Stomach (tissue), 9 donors: ENCODE data around the gene HSPA1A. TPM values are rescaled to one million over a fixed set of nuclear protein-coding genes. Genes with fewer than 3 reads are reported as not detected.

Source experiments
- DNase-seq, 2 donors: peaks; one replicate each; pipeline versions ENCODE4 v3.0.0 to v3.0.0-alpha.2; 2013 to 2019
- H3K27ac ChIP-seq, 5 donors: fragments of 200-600 bp in 4 of 5; sonication (generic) in 4 of 5; one replicate each; pipeline ENCODE4 v1.5.1; 2013 to 2019; ENCODE audit warnings: mild to moderate bottlenecking in 1 of 5, moderate library complexity in 1 of 5
- H3K27me3 ChIP-seq, 3 donors: fragments of 200-600 bp; sonication (generic); one replicate each; pipeline ENCODE4 v1.5.1; 2017 to 2019; ENCODE audit warnings: mixed run types in 1 of 3
- H3K36me3 ChIP-seq, 4 donors: fragments of 200-600 bp; sonication (generic); 1 replicate in 3 of 4; 2 replicates in 1 of 4; pipeline ENCODE4 v1.5.1; 2016 to 2019
- H3K4me1 ChIP-seq, 4 donors: fragments of 200-600 bp; sonication (generic); one replicate each; pipeline ENCODE4 v1.5.1; 2016 to 2019
- H3K4me3 ChIP-seq, 4 donors: fragments of 200-600 bp; sonication (generic) in 3 of 4; one replicate each; pipeline ENCODE4 v1.5.1; 2016 to 2019; ENCODE audit warnings: mild to moderate bottlenecking in 1 of 4
- H3K9me3 ChIP-seq, 4 donors: fragments of 200-600 bp; sonication (generic); one replicate each; pipeline ENCODE4 v1.5.1; 2016 to 2019
- EP300 ChIP-seq: sonication (generic); formaldehyde crosslinking; IDR thresholded peaks from one replicate; pipeline ENCODE4 v1.6.1; 2017; ENCODE audit warnings: antibody characterized with exemption
- POLR2A ChIP-seq, 4 donors: fragments of 450-650 bp; IDR thresholded peaks; one replicate each; pipeline ENCODE4 v1.6.1; 2016; ENCODE audit warnings: antibody characterized with exemption in 4 of 4, control low read depth in 2 of 4, mild to moderate bottlenecking in 1 of 4, moderate library complexity in 1 of 4
- POLR2AphosphoS5 ChIP-seq, 3 donors: sonication (generic); formaldehyde crosslinking; IDR thresholded peaks; one replicate each; pipeline ENCODE4 v1.6.1; 2016; ENCODE audit warnings: antibody characterized with exemption in 3 of 3
- WGBS, 5 donors: extraction: QIAGEN DNeasy Blood & Tissue Kit in 3 of 5; methylation state at CpG; one replicate each; pipeline versions ENCODE4 v1.1.5 to v1.1.7; 2013 to 2018; 5-methylcytosine and 5-hydroxymethylcytosine counted together
- intact Hi-C: fragments of 100-400 bp; cut with DNase I; formaldehyde crosslinking; loops from one replicate; pipeline ENCODE4 v1.15.1; 2023; ENCODE audit warnings: low total_unique reads
- polyA plus RNA-seq, 3 donors: library from polyadenylated mRNA; stranded (reverse); fragments of 200-250 nt; gene quantifications; one replicate each; pipeline ENCODE4 v1.2.3, GENCODE V29; 2013
- total RNA-seq, 5 donors: library from RNA; depleted of rRNA; stranded (reverse); fragments of >200 nt; gene quantifications; one replicate each; pipeline versions ENCODE4 v1.1.0 to v1.2.3, GENCODE V29; 2014 to 2016
- TF ChIP-seq, protein P1 (sequence below), 7 experiments: fragments of 450-650 bp in 4 of 7; fragments of 200-600 bp in 3 of 7; sonication (generic) in 3 of 7; IDR thresholded peaks; one replicate each; pipeline ENCODE4 v1.5.1; 2016 to 2019; ENCODE audit warnings: antibody characterized with exemption in 7 of 7, control low read depth in 2 of 7, mild to moderate bottlenecking in 1 of 7
- donor health status: healthy with polysubstance abuse.
- donor health status: Bipolar disorder and iron deficiency.
- donor health status: healthy.

The HSPA1A gene
- total and polyA plus RNA-seq, 8 donors, result 51.1 to 124 (median 89.5) TPM

DNA sequence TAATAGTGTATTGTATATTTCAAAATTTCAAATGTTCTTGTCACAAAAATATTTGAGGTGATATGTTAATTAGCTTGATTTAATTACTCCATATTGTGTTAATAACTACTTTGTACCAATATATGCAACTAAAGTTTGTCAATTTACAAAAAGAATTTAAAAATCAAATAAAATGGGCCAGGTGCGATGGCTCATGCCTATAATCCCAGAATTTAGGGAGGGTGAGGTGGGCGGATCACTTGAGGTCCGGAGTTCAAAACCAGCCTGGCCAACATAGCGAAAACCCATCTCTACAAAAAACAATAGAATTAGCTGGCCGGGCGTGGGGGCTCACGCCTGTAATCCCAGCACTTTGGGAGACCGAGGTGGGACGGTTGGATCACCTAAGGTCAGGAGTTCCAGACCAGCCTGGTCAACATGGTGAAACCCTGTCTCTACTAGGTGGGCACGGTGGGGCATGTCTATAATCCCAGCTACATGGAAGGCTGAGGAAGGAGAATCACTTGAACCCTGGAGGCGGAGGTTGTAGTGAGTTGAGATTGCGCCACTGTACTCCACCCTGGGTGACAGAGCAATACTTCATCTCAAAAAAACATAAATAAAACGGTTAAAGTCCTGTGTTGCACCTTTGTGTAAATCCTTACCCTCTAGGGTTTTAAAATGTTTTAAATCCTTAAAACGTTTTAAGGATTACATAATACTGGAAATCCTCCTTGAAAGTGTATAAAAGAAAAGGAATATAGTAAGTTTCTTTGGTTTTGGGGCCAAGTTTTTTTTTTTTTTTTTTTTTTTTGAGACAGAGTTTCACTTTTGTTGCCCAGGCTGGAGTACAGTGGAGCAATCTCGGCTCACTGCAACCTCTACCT is 16.2 kb downstream of the HSPA1A start:
- Histone ChIP-seq H3K27ac (peak overlapping the region; percentile 8 to 97 (median 96)), H3K27me3 (no peaks in the 10 kb centered on the region), H3K4me1 (peaks cover 29 to 53% (median 47%) of the 10 kb centered on the region in 4 donors), H3K9me3 (no peaks in the 10 kb centered on the region), H3K36me3 (peaks cover 0 to 3% (median under 1%) of the 10 kb centered on the region in 4 donors), H3K4me3 (peak overlapping the region; percentile 59 to 76 (median 66))
- 68 to 76% (median 71%) methylated on average over 15 of the region's 15 CpGs for WGBS, 5 donors
- intact Hi-C loops, result no loop called here
- no peak for TF ChIP-seq EP300
- TF ChIP-seq POLR2A (IDR thresholded peaks at IDR 0.05), result no peak
- TF ChIP-seq POLR2AphosphoS5 (IDR thresholded peaks at IDR 0.05), result peak in 1 of 3 donors; percentile 11
- TF ChIP-seq, protein P1, sequence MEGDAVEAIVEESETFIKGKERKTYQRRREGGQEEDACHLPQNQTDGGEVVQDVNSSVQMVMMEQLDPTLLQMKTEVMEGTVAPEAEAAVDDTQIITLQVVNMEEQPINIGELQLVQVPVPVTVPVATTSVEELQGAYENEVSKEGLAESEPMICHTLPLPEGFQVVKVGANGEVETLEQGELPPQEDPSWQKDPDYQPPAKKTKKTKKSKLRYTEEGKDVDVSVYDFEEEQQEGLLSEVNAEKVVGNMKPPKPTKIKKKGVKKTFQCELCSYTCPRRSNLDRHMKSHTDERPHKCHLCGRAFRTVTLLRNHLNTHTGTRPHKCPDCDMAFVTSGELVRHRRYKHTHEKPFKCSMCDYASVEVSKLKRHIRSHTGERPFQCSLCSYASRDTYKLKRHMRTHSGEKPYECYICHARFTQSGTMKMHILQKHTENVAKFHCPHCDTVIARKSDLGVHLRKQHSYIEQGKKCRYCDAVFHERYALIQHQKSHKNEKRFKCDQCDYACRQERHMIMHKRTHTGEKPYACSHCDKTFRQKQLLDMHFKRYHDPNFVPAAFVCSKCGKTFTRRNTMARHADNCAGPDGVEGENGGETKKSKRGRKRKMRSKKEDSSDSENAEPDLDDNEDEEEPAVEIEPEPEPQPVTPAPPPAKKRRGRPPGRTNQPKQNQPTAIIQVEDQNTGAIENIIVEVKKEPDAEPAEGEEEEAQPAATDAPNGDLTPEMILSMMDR (IDR thresholded peaks at IDR 0.05), result no peak
- DNase-seq, result no peak

DNA sequence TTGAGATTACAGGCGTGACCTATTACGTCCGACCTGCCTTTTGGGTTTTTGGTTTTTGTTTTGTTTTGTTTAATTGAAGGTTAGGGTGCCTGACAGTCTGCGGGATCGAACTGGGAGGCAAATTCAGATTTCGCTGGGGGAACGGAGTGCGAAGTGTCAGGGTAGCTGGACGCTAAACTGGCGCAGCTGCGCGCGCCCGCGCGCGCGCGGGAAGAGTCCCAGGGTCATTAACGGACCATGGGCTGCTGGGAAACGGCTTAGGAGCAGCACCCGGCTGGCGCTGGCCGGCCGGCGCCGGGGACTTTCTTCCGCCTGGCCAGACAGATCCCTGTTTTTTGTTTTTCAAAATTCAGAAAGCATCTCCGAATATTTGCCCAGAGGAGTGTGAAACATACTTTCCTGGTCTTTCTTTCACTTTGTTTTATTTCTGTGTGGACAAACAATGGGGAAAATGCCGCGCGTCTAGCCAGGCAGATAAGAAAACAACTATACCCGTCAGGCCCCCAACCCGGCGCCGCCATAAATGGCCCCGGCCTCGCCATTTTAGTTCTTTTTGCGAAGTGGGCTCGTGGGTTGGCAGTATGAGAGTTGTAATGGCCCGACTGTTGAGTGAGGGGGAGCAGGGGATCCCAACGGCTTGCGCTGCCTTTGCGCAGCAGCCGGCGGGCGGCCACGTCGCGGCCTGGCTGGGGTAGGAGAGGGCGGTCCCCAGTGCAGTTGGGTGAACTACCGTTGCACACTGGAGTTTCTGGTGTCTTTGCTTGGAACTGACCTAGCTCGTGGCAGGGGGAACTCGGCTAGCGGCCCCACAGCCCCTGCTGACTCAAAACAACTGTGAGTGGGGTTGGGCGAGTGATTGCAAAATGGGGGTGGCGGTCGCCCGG is 19.3 kb downstream of the HSPA1A start:
- intact Hi-C loops, result no loop called here
- no peaks in the 10 kb centered on the region for H3K9me3 ChIP-seq
- TF ChIP-seq, protein P1 (IDR thresholded peaks at IDR 0.05), result no peak
- TF ChIP-seq EP300 (no peak), POLR2AphosphoS5 (IDR thresholded peaks at IDR 0.05) (peak in 2 of 3 donors; percentile 53 to 84), POLR2A (IDR thresholded peaks at IDR 0.05) (peak in 1 of 4 donors; percentile 31)
- H3K4me1 ChIP-seq, result peaks cover 46 to 79% (median 71%) of the 10 kb centered on the region in 4 donors
- no peaks in the 10 kb centered on the region for H3K27me3 ChIP-seq
- peaks cover 25 to 33% (median 31%) of the 10 kb centered on the region in 4 donors for H3K36me3 ChIP-seq
- H3K4me3 ChIP-seq, result peak overlapping the region; percentile 81 to 96 (median 88)
- peak overlapping the region; percentile 94 to 97 (median 96) for H3K27ac ChIP-seq
- WGBS, 5 donors, result 0 to 1% (median 1%) methylated on average over 39 to 59 of the region's 59 CpGs
- DNase-seq, result peak; percentile 87 to 96

DNA sequence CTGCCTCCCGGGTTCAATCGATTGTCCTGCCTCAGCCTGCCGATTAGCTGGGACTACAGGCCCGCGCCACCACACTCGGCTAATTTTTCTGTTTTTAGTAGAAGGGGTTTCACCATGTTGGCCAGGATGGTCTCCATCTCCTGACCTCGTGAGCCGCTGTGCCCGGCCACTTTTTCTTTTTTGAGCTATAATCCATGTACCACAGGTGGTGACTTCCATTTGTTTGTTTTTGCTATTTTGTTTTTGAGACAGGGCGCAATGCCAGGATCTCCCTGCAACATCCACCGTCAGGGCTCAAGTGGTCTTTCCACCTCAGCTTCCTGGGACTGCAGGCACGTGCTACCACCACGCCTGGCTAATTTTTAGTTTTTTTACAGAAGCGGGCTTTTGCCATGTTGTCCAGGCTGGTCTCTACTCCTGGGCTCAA is 20.7 kb downstream of the HSPA1A start:
- peak in 1 of 2 donors; percentile 39 for DNase-seq
- H3K9me3 ChIP-seq, result no peaks in the 10 kb centered on the region
- H3K4me3 ChIP-seq, result peak overlapping the region; percentile 81 to 96 (median 88)
- TF ChIP-seq EP300 (no peak), POLR2AphosphoS5 (IDR thresholded peaks at IDR 0.05) (no peak)
- H3K27ac ChIP-seq, result peak overlapping the region; percentile 44 to 97 (median 96)
- peaks cover 41 to 72% (median 67%) of the 10 kb centered on the region in 4 donors for H3K4me1 ChIP-seq
- 4 to 18% (median 7%) methylated on average over 14 of the region's 14 CpGs for WGBS, 5 donors
- peaks cover 35 to 48% (median 45%) of the 10 kb centered on the region in 4 donors for H3K36me3 ChIP-seq
- no peaks in the 10 kb centered on the region for H3K27me3 ChIP-seq
- intact Hi-C loops, result no loop called here

DNA sequence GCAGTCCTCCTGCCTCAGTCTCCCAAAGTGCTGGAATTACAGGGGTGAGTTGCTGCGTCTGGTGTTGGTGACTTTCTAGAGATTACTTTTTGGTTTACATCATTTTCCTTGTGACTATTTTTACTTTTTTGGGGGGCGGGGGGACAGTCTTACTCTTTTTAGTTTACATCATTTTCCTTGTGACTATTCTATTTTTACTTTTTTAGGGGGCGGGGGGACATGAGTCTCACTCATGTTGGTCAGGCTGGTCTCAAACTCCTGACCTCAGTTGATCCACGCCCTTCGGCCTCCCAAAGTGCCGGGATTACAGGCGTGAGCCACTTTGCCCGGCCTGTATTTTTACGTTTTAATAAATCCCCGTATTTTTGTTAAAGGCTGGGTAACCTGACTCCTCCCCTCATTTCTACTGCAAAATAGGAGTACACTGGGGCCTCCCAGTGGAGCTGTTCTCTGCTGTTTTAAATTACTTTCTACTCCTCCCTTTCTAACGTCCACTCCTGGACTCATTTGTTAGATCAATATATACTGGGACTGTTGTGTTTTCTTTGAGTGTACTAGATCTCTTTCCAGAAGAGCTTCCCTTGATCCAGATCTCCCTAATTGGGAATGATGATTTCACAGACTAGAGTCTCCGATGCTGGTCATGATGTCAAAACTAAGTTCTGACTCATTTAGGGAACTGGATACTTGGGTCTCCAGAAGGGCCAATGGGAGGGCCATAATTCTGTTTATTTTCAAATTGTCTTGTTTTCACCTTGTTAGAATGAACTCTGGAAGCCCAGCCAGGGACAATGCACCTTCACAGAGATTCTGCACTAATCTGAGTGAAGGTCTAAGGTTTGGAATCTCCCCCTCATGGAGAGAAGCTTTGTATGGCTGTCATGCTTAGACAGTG is 21.4 kb downstream of the HSPA1A start:
- Histone ChIP-seq H3K27me3 (no peaks in the 10 kb centered on the region), H3K4me1 (peaks cover 35 to 65% (median 61%) of the 10 kb centered on the region in 4 donors), H3K36me3 (peaks cover 35 to 54% (median 52%) of the 10 kb centered on the region in 4 donors), H3K4me3 (peak overlapping the region; percentile 81 to 96 (median 88)), H3K9me3 (no peaks in the 10 kb centered on the region), H3K27ac (peak overlapping the region; percentile 50 to 97 (median 96))
- WGBS, 5 donors, result 7 to 21% (median 15%) methylated on average over 12 of the region's 12 CpGs
- TF ChIP-seq EP300 (no peak), POLR2AphosphoS5 (IDR thresholded peaks at IDR 0.05) (no peak), POLR2A (IDR thresholded peaks at IDR 0.05) (no peak)
- TF ChIP-seq, protein P1 (IDR thresholded peaks at IDR 0.05), result no peak
- intact Hi-C loops, result no loop called here
- peak in 1 of 2 donors; percentile 40 for DNase-seq
